Smooth muscle cell (in vitro differentiated cells): ENCODE data around the gene MAP6. TPM values are rescaled to one million over a fixed set of nuclear protein-coding genes. Genes with fewer than 3 reads are reported as not detected.
"Not testable (repeated sequence)": the region's sequence is repeated elsewhere in the genome, so short reads cannot be mapped to it uniquely, and the experiment has no call there.

Source experiments
- DNase-seq: peaks from one replicate; lab custom pipeline; 2025; ENCODE audit not compliant: unreplicated experiment; lab: John Stamatoyannopoulos, UW
- H2AFZ ChIP-seq: fragments of 200-600 bp; sonication (generic); 2 replicates; pipeline ENCODE4 v1.6.0; 2016; ENCODE audit warnings: antibody characterized with exemption, low read depth, mild to moderate bottlenecking
- H3F3A ChIP-seq: fragments of 200-600 bp; sonication (generic); 2 replicates; pipeline ENCODE4 v1.6.0; 2017; ENCODE audit warnings: antibody characterized with exemption, low read depth
- H3K27ac ChIP-seq: fragments of 200-600 bp; sonication (generic); 2 replicates; pipeline ENCODE4 v1.5.1; 2016; ENCODE audit warnings: low read depth, mild to moderate bottlenecking
- H3K27me3 ChIP-seq: fragments of 200-600 bp; sonication (generic); 2 replicates; pipeline ENCODE4 v1.6.1; 2016; ENCODE audit warnings: low read depth, mild to moderate bottlenecking
- H3K36me3 ChIP-seq: fragments of 200-600 bp; sonication (generic); 2 replicates; pipeline ENCODE4 v1.5.1; 2016; ENCODE audit warnings: low read depth
- H3K4me1 ChIP-seq: fragments of 200-600 bp; sonication (generic); 2 replicates; pipeline ENCODE4 v1.5.1; 2016; ENCODE audit warnings: low read depth
- H3K4me2 ChIP-seq: fragments of 200-600 bp; sonication (generic); 2 replicates; pipeline ENCODE4 v1.6.0; 2016; ENCODE audit warnings: mild to moderate bottlenecking
- H3K4me3 ChIP-seq: fragments of 200-600 bp; sonication (generic); 2 replicates; pipeline ENCODE4 v1.5.1; 2016; ENCODE audit warnings: mild to moderate bottlenecking
- H3K79me2 ChIP-seq: fragments of 200-600 bp; sonication (generic); 2 replicates; pipeline ENCODE4 v1.6.0; 2016; ENCODE audit warnings: low read depth, mild to moderate bottlenecking
- H3K9ac ChIP-seq: fragments of 200-600 bp; sonication (generic); 2 replicates; pipeline ENCODE4 v1.6.0; 2016; ENCODE audit warnings: low read depth
- H3K9me3 ChIP-seq: fragments of 200-600 bp; sonication (generic); replicated peaks from 2 replicates; pipeline ENCODE4 v1.5.1; 2016; ENCODE audit warnings: low read depth
- H4K20me1 ChIP-seq: fragments of 200-600 bp; sonication (generic); 2 replicates; pipeline ENCODE4 v1.6.0; 2016; ENCODE audit warnings: low read depth
- CTCF ChIP-seq: fragments of 200-600 bp; sonication (generic); IDR thresholded peaks from 2 replicates; pipeline ENCODE4 v1.5.1; 2017; ENCODE audit warnings: borderline replicate concordance, mild to moderate bottlenecking, antibody characterized with exemption; ENCODE audit not compliant: insufficient read depth, poor library complexity, severe bottlenecking
- WGBS: methylation state at CpG from one replicate; pipeline ENCODE4 v1.1.7; 2016; ENCODE audit warnings: low lambda C conversion rate; 5-methylcytosine and 5-hydroxymethylcytosine counted together
- polyA plus RNA-seq: library from polyadenylated mRNA; unstranded; fragments of >200 nt; fragmentation: Nextera tagmentation; extraction: Ambion mirVana; gene quantifications from 2 replicates; pipeline ENCODE4 v1.2.1, GENCODE V29; 2016
- total RNA-seq: library from RNA; depleted of rRNA; stranded (reverse); fragments of >200 nt; gene quantifications from 2 replicates; pipeline ENCODE4 v1.2.3, GENCODE V29; 2014

Gene MAP6
- total and polyA plus RNA-seq, 2 experiments from 2014 or later, result 0.22 to 0.43 TPM

- H3K79me2 ChIP-seq, result no peaks in the 10 kb centered on the region
- H3K36me3 ChIP-seq, result no peaks in the 10 kb centered on the region
- peaks cover 24% of the 10 kb centered on the region for H3K27me3 ChIP-seq
- 84% methylated on average over 3 of the region's 3 CpGs for WGBS
- no peak overlapping the region for H3K27ac ChIP-seq
- TF ChIP-seq CTCF, result no peak
- no peak overlapping the region for H2AFZ ChIP-seq
- H3F3A ChIP-seq, result no peaks in the 10 kb centered on the region
- H3K9ac ChIP-seq, result no peak overlapping the region
- H3K4me2 ChIP-seq, result no peak overlapping the region
- no peak for DNase-seq
- no peaks in the 10 kb centered on the region for H3K9me3 ChIP-seq
- no peaks in the 10 kb centered on the region for H3K4me1 ChIP-seq
- no peak overlapping the region for H3K4me3 ChIP-seq
- H4K20me1 ChIP-seq, result no peaks in the 10 kb centered on the region
These were observed 21.2 kb upstream of the MAP6 start for GRCh38 chr11:75689863-75690609.

- H3K4me1 ChIP-seq, H2AFZ ChIP-seq, H3K36me3 ChIP-seq, H3K9me3 ChIP-seq, H4K20me1 ChIP-seq, H3K4me2 ChIP-seq, H3F3A ChIP-seq, H3K79me2 ChIP-seq, H3K27ac ChIP-seq, H3K9ac ChIP-seq, DNase-seq, H3K4me3 ChIP-seq: not testable (repeated sequence)
- 92% methylated on average over 1 of the region's 1 CpG for WGBS
- H3K27me3 ChIP-seq, result peaks cover 43% of the 10 kb centered on the region
These were observed 15.0 kb upstream of the MAP6 start for GRCh38 chr11:75683856-75684255.

- no peak for TF ChIP-seq CTCF
- Histone ChIP-seq H3K27me3 (peaks cover 62% of the 10 kb centered on the region), H4K20me1 (no peaks in the 10 kb centered on the region), H3K4me3 (no peak overlapping the region), H3K27ac (no peak overlapping the region), H3K9ac (no peak overlapping the region), H2AFZ (no peak overlapping the region), H3K79me2 (no peaks in the 10 kb centered on the region), H3K4me2 (no peak overlapping the region), H3K4me1 (no peaks in the 10 kb centered on the region), H3K9me3 (no peaks in the 10 kb centered on the region), H3F3A (no peaks in the 10 kb centered on the region), H3K36me3 (no peaks in the 10 kb centered on the region)
- 81% methylated on average over 11 of the region's 11 CpGs for WGBS
- DNase-seq, result no peak
These were observed 10.7 kb upstream of the MAP6 start for GRCh38 chr11:75679566-75679965.

GRCh38 chr11:75678620-75679259 lies 9.9 kb upstream of the MAP6 start:
- no peaks in the 10 kb centered on the region for H4K20me1 ChIP-seq
- no peaks in the 10 kb centered on the region for H3K4me1 ChIP-seq
- 78% methylated on average over 16 of the region's 17 CpGs for WGBS
- no peak overlapping the region for H2AFZ ChIP-seq
- H3K4me3 ChIP-seq, result no peak overlapping the region
- peaks cover 57% of the 10 kb centered on the region for H3K27me3 ChIP-seq
- DNase-seq, result no peak
- no peaks in the 10 kb centered on the region for H3K36me3 ChIP-seq
- no peaks in the 10 kb centered on the region for H3F3A ChIP-seq
- TF ChIP-seq CTCF, result no peak
- no peaks in the 10 kb centered on the region for H3K9me3 ChIP-seq
- no peak overlapping the region for H3K9ac ChIP-seq
- no peak overlapping the region for H3K27ac ChIP-seq
- no peaks in the 10 kb centered on the region for H3K79me2 ChIP-seq
- H3K4me2 ChIP-seq, result no peak overlapping the region
